ENCODE measurements around the gene KRT72. TPM values are rescaled to one million over a fixed set of nuclear protein-coding genes. Genes with fewer than 3 reads are reported as not detected.

KRT72 gene
- total RNA-seq, 2 donors from 2014 or later: 0.43 TPM; not detected in 1

DNA sequence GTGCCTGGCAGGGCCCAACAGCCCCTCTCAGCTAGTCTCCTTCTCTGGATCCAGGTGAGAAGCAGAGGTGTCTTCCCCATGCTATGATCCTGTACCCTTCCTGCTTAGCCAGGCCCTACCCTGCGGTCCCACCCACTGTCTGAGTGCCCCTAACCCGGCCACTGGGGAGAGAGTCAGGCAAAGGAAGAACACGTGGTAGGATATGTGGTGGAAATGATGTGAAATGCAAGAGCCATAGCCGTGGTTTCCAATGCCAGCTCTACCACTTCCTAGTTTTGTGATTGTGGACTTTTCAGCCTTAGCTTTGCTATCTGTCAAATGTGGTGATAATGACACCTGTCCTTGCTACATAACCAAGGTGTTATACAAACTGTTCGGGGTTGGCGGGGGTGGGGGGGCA lies 34.9 kb upstream of the KRT72 start:
- ATAC-seq: peak; percentile 33 to 65
- Mint-ChIP-seq H3K27ac (peak overlapping the region; percentile 17 to 55), H3K9me3 (no peaks in the 10 kb centered on the region), H3K4me1 (ENCODE audit: low read depth in 2 of 2) (peaks cover 29 to 31% of the 10 kb centered on the region in 2 donors), H3K27me3 (no peaks in the 10 kb centered on the region), H3K36me3 (no peaks in the 10 kb centered on the region), H3K4me3 (no peak overlapping the region)
- DNase-seq (ENCODE audit: low spot score): no peak

DNA sequence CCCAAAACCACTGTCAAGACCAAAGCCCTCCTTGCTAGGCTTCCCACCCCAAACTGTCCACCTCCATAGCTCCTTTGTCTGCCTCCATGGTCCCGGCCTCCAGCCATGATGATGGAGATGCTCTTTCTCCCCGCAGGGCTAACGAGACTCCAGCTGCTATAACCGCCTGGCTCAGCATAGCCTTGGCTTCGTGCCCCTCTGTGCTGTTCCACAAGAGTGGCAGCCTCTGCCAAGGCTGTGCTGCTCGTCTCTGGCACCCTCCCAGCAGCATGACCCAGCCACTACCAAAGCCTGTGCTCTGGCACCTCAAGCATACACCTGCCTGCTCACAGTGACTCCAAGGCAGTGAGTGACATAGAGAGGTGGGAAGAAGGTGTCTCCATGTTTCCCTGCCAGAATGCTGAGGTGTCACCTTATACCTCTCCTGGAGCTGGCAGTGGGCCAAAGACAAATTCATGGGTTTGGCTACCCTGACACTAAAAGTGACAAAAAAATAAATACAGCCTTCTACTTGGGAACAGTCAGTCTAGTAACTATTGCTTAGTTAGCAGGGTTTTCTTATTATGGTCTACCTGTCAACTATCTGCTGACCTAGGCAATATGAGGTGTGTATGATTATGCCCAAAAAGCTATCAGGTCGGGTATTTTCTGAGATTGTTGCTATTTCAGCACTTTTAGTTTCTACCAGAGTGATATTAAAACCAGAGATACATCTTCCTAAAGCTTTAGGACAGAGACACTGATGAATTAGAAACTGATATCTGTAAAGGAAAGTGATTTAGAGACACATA lies 33.2 kb upstream of the KRT72 start:
- Mint-ChIP-seq H3K4me3 (no peak overlapping the region), H3K36me3 (no peaks in the 10 kb centered on the region), H3K27me3 (no peaks in the 10 kb centered on the region), H3K9me3 (no peaks in the 10 kb centered on the region), H3K27ac (peak overlapping the region in 1 of 2 donors; percentile 39), H3K4me1 (ENCODE audit: low read depth in 2 of 2) (peaks cover 45% of the 10 kb centered on the region in 2 donors)
- DNase-seq (ENCODE audit: low spot score): no peak
- ATAC-seq: no peak

DNA sequence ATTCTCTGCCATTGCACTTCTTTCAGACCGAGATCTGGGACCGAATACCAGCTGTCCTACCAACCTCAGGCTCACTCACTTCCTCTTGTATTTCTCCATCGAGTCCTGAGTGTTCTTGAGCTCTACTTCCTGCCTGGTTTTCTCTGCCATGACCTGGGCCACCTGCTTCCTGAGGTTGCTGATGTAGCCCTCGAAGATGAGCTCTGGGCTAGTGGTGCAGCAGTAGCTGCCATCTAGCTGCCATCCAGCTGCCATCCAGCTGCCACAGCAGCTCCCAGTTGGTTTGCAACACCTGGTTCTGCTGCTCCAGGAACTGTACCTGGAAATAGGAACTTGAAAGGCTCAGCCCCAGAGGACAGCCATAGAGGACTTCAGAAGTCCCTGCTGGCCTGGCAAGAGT lies 32.1 kb upstream of the KRT72 start:
- Mint-ChIP-seq H3K9me3 (no peaks in the 10 kb centered on the region), H3K27ac (no peak overlapping the region), H3K4me1 (ENCODE audit: low read depth in 2 of 2) (peaks cover 45 to 54% of the 10 kb centered on the region in 2 donors), H3K4me3 (no peak overlapping the region), H3K27me3 (no peaks in the 10 kb centered on the region), H3K36me3 (no peaks in the 10 kb centered on the region)
- ATAC-seq (no peak), DNase-seq (ENCODE audit: low spot score) (no peak)

DNA sequence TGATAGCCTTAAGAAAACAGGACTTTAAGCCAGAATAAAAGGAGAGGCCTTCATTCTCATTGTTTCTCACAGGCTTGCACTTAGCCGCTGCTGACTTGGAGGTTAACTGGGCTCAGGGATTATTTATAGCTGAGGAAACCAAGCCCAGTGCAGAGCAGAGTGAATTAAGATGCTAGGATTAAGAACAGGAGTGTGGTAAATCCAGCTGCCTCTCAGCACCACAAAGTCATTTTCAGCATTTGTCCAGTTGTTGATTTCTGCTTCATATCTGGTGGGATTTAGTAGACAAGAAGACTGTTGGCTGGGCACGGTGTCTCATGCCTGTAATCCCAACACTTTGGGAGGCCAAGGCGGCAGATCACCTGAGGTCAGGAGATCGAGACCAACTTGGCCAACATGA lies 31.4 kb upstream of the KRT72 start:
- no peak for DNase-seq (ENCODE audit: low spot score)
- no peak overlapping the region for H3K4me3 Mint-ChIP-seq
- no peak overlapping the region for H3K27ac Mint-ChIP-seq
- no peaks in the 10 kb centered on the region for H3K9me3 Mint-ChIP-seq
- H3K27me3 Mint-ChIP-seq: no peaks in the 10 kb centered on the region
- H3K4me1 Mint-ChIP-seq (ENCODE audit: low read depth in 2 of 2): peaks cover 47 to 59% of the 10 kb centered on the region in 2 donors
- no peak for ATAC-seq
- no peaks in the 10 kb centered on the region for H3K36me3 Mint-ChIP-seq

DNA sequence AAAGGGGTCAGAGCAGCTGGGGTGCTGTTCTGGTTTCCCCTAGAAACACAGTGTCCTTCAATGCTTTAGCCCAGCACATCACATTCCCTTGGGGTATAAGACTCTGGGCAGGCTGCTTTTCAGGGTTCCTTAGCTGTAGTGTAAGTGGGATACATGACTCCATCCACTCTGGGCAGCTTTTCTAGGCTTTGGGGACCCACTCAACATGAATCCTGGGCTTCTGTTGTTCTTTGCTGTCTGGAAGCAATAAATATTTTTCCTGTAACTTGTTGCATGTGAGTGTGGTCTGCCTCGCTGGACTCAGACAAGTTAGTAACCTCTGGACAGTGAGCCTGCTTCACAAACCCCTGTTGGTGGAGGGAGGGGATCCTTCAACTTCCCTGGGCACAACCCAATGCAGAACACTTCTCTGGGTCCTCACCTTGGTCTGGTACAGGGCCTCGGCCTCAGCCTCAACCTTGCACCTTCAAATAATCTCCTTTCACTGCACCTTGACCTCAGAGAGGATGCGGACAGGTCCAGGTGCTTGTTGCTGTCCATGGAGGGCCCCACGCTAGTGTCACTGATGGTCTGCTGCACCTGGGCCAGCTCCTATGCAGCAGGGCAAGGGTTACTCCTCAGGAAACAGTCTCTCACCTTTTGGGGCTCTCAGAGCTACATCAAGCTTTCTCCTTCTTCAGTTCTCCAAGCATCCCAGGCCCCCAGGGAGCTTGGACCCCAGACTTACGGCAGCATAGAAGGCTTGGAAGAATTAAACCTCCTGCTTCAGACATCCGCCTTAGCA lies 30.6 kb upstream of the KRT72 start:
- ATAC-seq (no peak), DNase-seq (ENCODE audit: low spot score) (no peak)
- no peaks in the 10 kb centered on the region for H3K27me3 Mint-ChIP-seq
- H3K27ac Mint-ChIP-seq: peak overlapping the region in 1 of 2 donors; percentile 32
- H3K36me3 Mint-ChIP-seq: no peaks in the 10 kb centered on the region
- no peaks in the 10 kb centered on the region for H3K9me3 Mint-ChIP-seq
- H3K4me1 Mint-ChIP-seq (ENCODE audit: low read depth in 2 of 2): peaks cover 53 to 65% of the 10 kb centered on the region in 2 donors
- H3K4me3 Mint-ChIP-seq: no peak overlapping the region

DNA sequence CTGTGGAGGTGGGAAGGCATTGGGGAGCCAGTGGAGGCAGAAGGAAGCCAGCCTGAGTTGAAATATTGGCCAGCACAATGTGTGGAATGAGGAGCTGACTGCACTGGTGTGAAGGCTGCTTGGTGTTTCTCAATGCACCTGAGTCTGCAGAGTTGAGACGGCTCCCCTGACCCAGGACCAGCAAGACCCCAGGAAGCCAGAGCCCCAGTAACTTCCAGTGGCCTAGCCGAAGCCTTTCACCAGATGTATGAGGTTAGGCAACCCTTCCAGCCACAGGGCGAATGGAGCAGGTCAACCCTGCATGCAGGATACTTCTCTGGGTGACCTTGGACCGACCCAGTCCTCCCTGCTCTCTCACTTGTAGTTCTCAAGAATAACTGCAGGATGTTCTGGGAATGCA lies 30.0 kb upstream of the KRT72 start:
- DNase-seq (ENCODE audit: low spot score) (no peak), ATAC-seq (no peak)
- H3K36me3 Mint-ChIP-seq: no peaks in the 10 kb centered on the region
- no peaks in the 10 kb centered on the region for H3K9me3 Mint-ChIP-seq
- peaks cover 49 to 60% of the 10 kb centered on the region in 2 donors for H3K4me1 Mint-ChIP-seq (ENCODE audit: low read depth in 2 of 2)
- peak overlapping the region in 1 of 2 donors; percentile 62 for H3K27ac Mint-ChIP-seq
- H3K27me3 Mint-ChIP-seq: no peaks in the 10 kb centered on the region
- H3K4me3 Mint-ChIP-seq: no peak overlapping the region

DNA sequence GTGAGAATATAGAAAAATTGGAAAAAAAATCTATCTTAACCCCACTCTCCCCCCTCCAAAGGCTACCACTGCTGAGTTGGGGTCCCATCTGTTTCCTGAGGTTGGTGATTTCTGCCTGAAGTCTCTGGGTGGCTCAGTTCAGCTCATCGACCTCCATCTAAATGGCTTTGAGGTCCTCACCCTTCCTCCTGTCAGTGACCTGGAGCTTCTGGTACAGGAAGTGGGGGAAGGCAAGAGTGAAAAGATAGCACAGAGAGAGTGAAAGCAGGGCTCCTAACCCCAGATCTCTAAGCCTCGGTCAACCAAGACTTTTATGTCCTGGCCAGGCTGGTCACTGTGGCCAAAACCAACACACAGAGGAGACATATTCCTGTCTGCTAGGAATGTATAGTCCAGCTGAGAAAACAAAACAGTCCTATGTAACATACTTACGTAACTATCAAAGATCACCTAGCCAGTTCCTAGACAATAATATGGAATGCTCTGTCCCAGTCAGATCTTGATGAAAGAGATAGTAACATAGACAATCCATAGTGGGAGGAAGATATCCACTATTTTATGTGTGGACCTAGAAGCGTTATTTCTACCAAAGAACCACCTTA lies 29.4 kb upstream of the KRT72 start:
- Mint-ChIP-seq H3K27me3 (no peaks in the 10 kb centered on the region), H3K27ac (peak overlapping the region in 1 of 2 donors; percentile 62), H3K36me3 (no peaks in the 10 kb centered on the region), H3K9me3 (no peaks in the 10 kb centered on the region), H3K4me3 (peak overlapping the region; percentile 10), H3K4me1 (ENCODE audit: low read depth in 2 of 2) (peaks cover 44 to 62% of the 10 kb centered on the region in 2 donors)
- ATAC-seq (peak in 1 of 2 donors; percentile 58), DNase-seq (ENCODE audit: low spot score) (no peak)

DNA sequence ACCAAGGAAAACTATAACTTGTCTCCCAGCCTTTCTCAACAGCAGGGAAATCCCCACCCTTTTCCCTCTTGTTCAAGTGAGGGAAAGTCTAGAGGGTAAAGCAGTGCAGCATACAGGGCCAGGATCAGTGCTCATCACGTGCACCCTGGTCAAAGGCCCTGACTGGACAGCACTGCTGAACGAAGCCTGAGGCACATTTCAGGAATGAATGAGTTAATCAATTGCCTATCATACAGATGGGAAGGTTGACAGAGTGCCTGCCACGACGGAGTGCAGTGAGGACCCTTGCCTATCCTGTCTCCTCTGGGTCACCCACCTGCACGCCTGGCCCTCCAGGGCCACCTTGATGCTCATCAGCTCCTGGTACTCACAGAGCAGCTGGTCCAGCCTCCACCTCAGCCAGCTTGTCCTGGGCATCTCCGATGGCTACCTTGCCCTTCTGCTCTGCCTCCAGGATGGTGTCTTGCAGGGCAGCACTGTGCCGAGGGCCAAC lies 28.8 kb upstream of the KRT72 start:
- DNase-seq (ENCODE audit: low spot score) (no peak), ATAC-seq (peak in 1 of 2 donors; percentile 52)
- H3K36me3 Mint-ChIP-seq: no peaks in the 10 kb centered on the region
- no peaks in the 10 kb centered on the region for H3K9me3 Mint-ChIP-seq
- peaks cover 44 to 65% of the 10 kb centered on the region in 2 donors for H3K4me1 Mint-ChIP-seq (ENCODE audit: low read depth in 2 of 2)
- no peaks in the 10 kb centered on the region for H3K27me3 Mint-ChIP-seq
- H3K4me3 Mint-ChIP-seq: peak overlapping the region; percentile 10
- H3K27ac Mint-ChIP-seq: peak overlapping the region in 1 of 2 donors; percentile 62

DNA sequence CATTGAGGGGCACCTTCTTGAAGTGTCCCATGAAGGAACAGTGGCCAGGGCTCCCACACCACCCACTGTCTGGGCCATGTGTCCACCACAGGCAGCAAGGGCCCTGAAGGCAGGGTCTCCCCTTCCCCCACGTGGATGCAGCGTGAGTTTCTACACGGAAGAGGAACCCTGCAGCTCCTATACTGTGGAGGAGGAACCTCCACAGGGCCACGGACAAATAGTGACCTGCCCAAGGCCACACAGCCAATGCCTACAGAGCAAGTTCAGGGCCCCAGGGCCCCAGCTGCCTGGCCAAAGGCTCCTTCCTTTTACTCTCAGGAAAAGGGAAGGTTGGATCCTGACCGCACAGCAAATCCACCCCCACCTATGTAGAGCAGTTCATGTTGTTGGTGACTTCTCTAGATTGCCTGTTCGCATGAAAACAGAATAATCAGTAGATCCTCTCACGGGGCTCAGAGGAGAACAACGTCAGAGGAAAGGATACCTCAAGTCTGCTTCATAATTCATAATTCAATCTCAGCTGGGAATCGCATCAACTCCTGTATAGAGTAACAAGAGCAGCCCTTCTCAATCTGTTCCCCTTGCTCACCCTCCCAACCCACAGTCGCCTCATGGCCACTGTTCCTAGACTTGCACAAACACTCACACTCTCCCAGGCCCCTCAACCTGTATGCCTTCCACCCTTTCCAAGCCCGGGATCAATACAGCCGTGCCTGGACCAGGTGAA lies 28.2 kb upstream of the KRT72 start:
- Mint-ChIP-seq H3K4me3 (no peak overlapping the region), H3K4me1 (ENCODE audit: low read depth in 2 of 2) (peaks cover 40 to 67% of the 10 kb centered on the region in 2 donors), H3K27me3 (no peaks in the 10 kb centered on the region), H3K9me3 (no peaks in the 10 kb centered on the region), H3K27ac (peak overlapping the region in 1 of 2 donors; percentile 62), H3K36me3 (no peaks in the 10 kb centered on the region)
- DNase-seq (ENCODE audit: low spot score) (no peak), ATAC-seq (peak; percentile 32 to 34)

DNA sequence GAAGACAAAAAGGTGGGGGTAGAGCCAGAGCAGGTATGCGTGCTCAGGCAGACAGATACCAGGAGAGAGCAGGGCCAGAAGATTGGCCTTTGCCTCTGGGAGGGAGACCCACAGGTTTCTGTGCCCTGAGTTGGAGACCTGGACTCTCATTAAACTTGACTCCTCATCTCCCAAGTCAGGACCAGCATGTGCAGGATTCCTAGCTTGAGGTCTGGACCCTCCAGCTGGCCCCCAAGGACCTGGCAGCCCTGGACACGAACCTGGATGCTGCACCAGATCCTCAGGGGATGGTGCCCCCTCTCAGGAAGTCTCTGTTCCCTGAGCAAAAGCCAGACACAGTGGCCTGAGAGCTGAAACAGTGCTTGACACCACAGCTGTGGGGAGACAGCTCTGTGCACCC lies 27.6 kb upstream of the KRT72 start:
- no peak for ATAC-seq
- Mint-ChIP-seq H3K9me3 (no peaks in the 10 kb centered on the region), H3K4me1 (ENCODE audit: low read depth in 2 of 2) (peaks cover 34 to 62% of the 10 kb centered on the region in 2 donors), H3K36me3 (no peaks in the 10 kb centered on the region), H3K27ac (peak overlapping the region in 1 of 2 donors; percentile 62), H3K27me3 (no peaks in the 10 kb centered on the region), H3K4me3 (no peak overlapping the region)
- DNase-seq (ENCODE audit: low spot score): no peak

DNA sequence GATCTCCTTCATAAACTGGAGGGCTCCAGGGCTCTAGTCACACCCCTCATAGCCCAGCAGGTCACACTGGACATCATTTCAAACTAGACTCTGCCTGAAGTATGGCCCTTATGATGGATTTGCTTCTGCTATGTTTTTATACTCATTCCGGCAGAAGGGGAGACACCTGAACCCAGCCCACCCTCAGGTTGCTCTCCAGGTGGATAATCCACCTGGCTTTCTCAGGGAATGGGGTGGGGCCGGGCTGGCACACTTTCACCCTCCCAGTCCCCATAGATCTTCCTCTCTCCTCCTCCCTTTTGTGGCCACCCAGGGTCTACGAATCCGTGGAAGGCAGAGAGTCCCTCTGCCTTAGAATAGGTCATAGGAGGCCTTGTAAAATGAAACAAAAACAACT lies 26.8 kb upstream of the KRT72 start:
- H3K27me3 Mint-ChIP-seq: no peaks in the 10 kb centered on the region
- H3K4me3 Mint-ChIP-seq: no peak overlapping the region
- no peak for DNase-seq (ENCODE audit: low spot score)
- H3K36me3 Mint-ChIP-seq: no peaks in the 10 kb centered on the region
- no peaks in the 10 kb centered on the region for H3K9me3 Mint-ChIP-seq
- H3K4me1 Mint-ChIP-seq (ENCODE audit: low read depth in 2 of 2): peaks cover 27 to 60% of the 10 kb centered on the region in 2 donors
- H3K27ac Mint-ChIP-seq: peak overlapping the region in 1 of 2 donors; percentile 62
- no peak for ATAC-seq

DNA sequence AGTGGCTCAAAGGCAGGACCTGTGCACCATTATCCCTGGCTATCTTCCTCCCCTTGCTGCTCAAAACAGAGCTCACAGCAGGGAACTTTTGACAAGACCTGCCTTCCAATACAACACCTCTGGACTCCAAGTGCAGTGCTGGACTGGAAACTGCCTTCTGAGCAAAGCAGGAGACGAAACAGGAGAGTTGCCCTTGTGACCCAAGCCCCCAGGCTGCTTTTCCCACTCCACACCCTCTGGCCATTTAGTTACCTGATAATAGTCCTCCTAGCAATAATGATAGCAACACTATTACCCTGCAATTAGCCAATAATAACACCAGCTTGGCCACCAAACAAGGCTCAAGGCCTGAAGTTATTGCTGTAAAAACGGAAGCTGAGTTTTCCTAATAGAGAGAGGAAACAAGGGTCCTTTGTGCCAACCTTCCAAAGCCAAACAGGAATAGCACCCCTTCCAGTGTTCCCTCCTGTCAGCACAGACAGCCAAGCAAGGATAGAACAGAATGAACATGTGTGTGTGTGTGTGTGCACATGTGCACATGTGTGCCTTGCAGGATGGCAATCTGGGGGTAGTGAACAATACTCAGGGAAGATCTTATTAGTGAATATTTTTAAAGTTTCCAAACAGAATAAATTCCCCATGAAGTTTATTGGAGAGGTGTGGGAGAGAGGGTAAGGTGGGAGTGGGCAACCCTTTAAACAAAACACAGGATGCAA lies 26.3 kb upstream of the KRT72 start:
- H3K9me3 Mint-ChIP-seq: no peaks in the 10 kb centered on the region
- no peak overlapping the region for H3K4me3 Mint-ChIP-seq
- peak overlapping the region in 1 of 2 donors; percentile 13 for H3K27ac Mint-ChIP-seq
- H3K36me3 Mint-ChIP-seq: no peaks in the 10 kb centered on the region
- DNase-seq (ENCODE audit: low spot score): no peak
- H3K27me3 Mint-ChIP-seq: no peaks in the 10 kb centered on the region
- no peak for ATAC-seq
- peaks cover 26 to 62% of the 10 kb centered on the region in 2 donors for H3K4me1 Mint-ChIP-seq (ENCODE audit: low read depth in 2 of 2)

DNA sequence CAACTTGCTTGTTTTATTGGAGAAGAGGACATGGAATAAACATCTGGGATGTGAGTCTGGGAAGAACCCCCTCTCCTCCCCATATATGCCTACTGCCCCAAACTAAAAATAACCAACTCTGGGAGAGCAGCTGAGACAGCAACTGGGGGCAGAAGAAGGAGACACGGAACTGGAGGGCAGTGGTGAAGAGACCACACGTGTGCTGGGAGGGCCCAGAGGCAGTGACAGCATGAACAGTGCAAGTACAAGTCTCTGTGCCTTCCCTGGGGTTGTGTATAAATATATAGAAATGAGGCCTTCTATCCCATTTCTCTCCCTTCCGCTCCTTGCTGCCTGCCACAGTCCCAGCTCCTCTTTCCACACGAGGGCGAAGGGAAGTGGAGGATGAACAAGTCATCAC lies 21.1 kb upstream of the KRT72 start:
- H3K27me3 Mint-ChIP-seq: peaks cover 0 to 6% of the 10 kb centered on the region in 2 donors
- H3K4me1 Mint-ChIP-seq (ENCODE audit: low read depth in 2 of 2): peaks cover 6 to 41% of the 10 kb centered on the region in 2 donors
- ATAC-seq: peak in 1 of 2 donors; percentile 52
- no peaks in the 10 kb centered on the region for H3K9me3 Mint-ChIP-seq
- H3K4me3 Mint-ChIP-seq: no peak overlapping the region
- peak; percentile 48 for DNase-seq (ENCODE audit: low spot score)
- no peak overlapping the region for H3K27ac Mint-ChIP-seq
- no peaks in the 10 kb centered on the region for H3K36me3 Mint-ChIP-seq

Measured in natural killer cell treated with Interleukin-12 subunit alpha and Interleukin-12 subunit beta and Interleukin-15 and Interleukin-18, amount 100 ng/mL, for 72 hours (primary cell).